ENCODE data around the gene PLEKHM2.

The PLEKHM2 gene

DNA sequence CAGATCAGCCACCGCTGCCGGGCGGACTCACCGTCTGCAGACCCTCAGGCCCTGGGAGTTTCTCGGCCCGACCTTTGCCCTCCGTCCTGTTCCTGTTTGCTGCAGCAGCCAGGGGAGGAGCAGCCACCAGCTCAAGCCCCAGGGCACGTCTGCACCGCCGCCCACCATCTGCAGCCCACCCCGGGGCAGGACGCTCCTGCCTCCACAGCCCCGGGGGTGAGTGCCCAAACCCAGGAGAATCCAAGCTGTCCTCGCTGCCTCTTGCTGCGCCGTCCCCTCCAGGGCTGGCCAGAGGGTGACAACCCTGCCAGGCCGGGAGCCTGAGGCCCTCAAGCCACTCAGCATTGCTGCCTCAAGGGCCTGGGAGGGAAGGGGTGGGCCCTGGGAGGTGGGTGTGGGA is 50.8 kb downstream of the PLEKHM2 start:
- no peak overlapping the region for H3K4me2 ChIP-seq (ENCODE audit: low read length)
- no peak overlapping the region for H3K9ac ChIP-seq (ENCODE audit: low read length)
- H2AFZ ChIP-seq (ENCODE audit: low read depth, low read length) = no peak overlapping the region
- TF ChIP-seq, protein P1, sequence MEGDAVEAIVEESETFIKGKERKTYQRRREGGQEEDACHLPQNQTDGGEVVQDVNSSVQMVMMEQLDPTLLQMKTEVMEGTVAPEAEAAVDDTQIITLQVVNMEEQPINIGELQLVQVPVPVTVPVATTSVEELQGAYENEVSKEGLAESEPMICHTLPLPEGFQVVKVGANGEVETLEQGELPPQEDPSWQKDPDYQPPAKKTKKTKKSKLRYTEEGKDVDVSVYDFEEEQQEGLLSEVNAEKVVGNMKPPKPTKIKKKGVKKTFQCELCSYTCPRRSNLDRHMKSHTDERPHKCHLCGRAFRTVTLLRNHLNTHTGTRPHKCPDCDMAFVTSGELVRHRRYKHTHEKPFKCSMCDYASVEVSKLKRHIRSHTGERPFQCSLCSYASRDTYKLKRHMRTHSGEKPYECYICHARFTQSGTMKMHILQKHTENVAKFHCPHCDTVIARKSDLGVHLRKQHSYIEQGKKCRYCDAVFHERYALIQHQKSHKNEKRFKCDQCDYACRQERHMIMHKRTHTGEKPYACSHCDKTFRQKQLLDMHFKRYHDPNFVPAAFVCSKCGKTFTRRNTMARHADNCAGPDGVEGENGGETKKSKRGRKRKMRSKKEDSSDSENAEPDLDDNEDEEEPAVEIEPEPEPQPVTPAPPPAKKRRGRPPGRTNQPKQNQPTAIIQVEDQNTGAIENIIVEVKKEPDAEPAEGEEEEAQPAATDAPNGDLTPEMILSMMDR (IDR thresholded peaks at IDR 0.05; ENCODE audit: low read depth, low read length) = no peak
- H3K27me3 ChIP-seq (ENCODE audit: low read depth, low read length) = no peaks in the 10 kb centered on the region
- H4K20me1 ChIP-seq (ENCODE audit: insufficient read depth, low read length) = no peaks in the 10 kb centered on the region
- H3K79me2 ChIP-seq (ENCODE audit: low read length) = no peaks in the 10 kb centered on the region
- no peak overlapping the region for H3K27ac ChIP-seq (ENCODE audit: low read length)
- no peak overlapping the region for H3K4me3 ChIP-seq (ENCODE audit: low read length)
- H3K9me3 ChIP-seq (ENCODE audit: insufficient read depth, low read length) = no peaks in the 10 kb centered on the region
- H3K36me3 ChIP-seq (replicated peaks; ENCODE audit: low read depth, low read length) = no peaks in the 10 kb centered on the region
- no peaks in the 10 kb centered on the region for H3K4me1 ChIP-seq (ENCODE audit: low read length)

DNA sequence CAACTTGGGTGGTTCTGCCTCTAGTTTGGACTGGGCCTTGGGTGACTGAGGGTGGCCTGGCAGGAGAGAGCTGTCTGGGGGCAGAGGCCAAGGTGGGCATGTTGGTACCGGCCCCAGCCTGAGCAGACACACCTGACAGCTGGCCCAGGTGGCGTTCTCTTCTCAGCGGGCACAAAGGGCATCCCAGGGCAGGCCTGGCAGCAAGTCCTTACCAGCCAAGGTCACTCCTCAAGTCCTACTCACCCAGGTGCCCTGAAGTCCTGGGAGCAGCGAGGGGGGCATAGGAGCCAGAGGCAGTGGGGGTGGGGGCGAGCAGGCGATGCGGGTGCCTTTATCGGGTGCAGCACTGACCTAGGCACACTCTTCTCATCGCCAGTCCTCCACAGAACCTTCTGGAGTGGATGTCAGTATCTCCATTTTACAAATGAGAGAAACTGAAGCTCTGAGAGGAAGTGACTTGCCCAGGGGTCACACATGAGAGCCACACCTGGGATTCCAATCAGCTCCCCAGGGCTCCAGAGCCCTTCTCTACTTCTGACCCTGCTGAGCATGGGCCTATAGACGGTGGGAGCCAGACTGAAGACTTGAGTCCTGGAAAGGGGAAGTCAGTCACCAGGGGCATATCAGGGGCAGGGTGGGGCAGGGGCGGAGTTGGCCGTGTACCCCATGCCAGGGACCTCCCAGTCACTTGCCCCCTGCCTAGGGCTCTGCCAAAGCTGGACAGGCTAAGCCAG is 51.4 kb downstream of the PLEKHM2 start:
- Histone ChIP-seq H3K36me3 (replicated peaks; ENCODE audit: low read depth, low read length) (no peaks in the 10 kb centered on the region), H3K79me2 (ENCODE audit: low read length) (no peaks in the 10 kb centered on the region), H3K4me2 (ENCODE audit: low read length) (no peak overlapping the region), H3K27me3 (ENCODE audit: low read depth, low read length) (no peaks in the 10 kb centered on the region), H4K20me1 (ENCODE audit: insufficient read depth, low read length) (no peaks in the 10 kb centered on the region), H3K9me3 (ENCODE audit: insufficient read depth, low read length) (no peaks in the 10 kb centered on the region), H2AFZ (ENCODE audit: low read depth, low read length) (no peak overlapping the region), H3K4me3 (ENCODE audit: low read length) (no peak overlapping the region), H3K4me1 (ENCODE audit: low read length) (no peaks in the 10 kb centered on the region), H3K9ac (ENCODE audit: low read length) (no peak overlapping the region), H3K27ac (ENCODE audit: low read length) (no peak overlapping the region)
- TF ChIP-seq EZH2phosphoT487 (IDR thresholded peaks at IDR 0.05; ENCODE audit: low read depth) = no peak
- TF ChIP-seq, protein P1 (IDR thresholded peaks at IDR 0.05; ENCODE audit: low read depth, low read length) = no peak

DNA sequence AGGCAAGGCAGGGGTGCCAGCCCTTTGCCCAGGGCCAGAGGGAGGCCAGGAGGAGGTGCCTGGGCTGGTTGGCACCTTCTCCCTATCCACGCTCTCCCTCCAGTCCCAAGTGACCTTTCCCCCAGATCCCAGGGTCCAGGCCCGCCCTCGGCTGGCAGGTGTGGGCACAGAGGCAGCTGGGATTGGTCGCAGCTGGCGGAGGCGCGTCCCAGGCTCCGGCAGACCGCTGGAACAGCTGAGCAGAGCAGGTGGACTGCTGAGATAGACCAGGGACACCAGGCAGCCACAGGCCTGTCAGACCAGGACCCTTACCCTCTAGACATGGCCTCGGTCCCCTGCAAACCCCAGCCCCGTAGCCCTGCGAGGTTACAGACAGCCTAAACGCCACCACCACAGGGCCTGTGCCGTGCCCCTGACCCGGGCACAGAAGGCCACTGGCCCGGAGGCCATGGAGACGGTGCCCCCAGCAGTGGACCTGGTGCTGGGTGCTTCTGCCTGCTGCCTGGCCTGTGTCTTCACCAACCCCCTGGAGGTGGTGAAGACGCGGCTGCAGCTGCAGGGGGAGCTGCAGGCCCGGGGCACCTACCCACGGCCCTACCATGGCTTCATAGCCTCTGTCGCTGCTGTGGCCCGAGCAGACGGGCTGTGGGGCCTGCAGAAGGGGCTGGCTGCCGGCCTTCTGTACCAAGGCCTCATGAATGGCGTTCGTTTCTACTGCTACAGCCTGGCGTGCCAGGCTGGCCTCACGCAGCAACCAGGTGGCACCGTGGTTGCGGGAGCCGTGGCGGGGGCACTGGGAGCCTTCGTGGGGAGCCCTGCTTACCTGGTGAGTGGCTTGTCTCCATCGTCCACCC is 52.1 kb downstream of the PLEKHM2 start, which contains the start of gene SLC25A34:
Gene SLC25A34, plus strand, starts transcription at position 221 of the 854 bp plus-strand sequence. Its CDS starts 228 bp downstream, at position 449.
- H3K4me1 ChIP-seq (ENCODE audit: low read length) = no peaks in the 10 kb centered on the region
- no peaks in the 10 kb centered on the region for H4K20me1 ChIP-seq (ENCODE audit: insufficient read depth, low read length)
- no peak within 1 kb of the TSS for H2AFZ ChIP-seq (ENCODE audit: low read depth, low read length)
- H3K9me3 ChIP-seq (ENCODE audit: insufficient read depth, low read length) = no peaks in the 10 kb centered on the region
- H3K9ac ChIP-seq (ENCODE audit: low read length) = no peak within 1 kb of the TSS
- TF ChIP-seq, protein P1 (IDR thresholded peaks at IDR 0.05; ENCODE audit: low read depth, low read length) = no peak
- no peak for TF ChIP-seq EZH2phosphoT487 (IDR thresholded peaks at IDR 0.05; ENCODE audit: low read depth)
- H3K4me3 ChIP-seq (ENCODE audit: low read length) = no peak within 1 kb of the TSS
- no peaks in the 10 kb centered on the region for H3K36me3 ChIP-seq (replicated peaks; ENCODE audit: low read depth, low read length)
- H3K27me3 ChIP-seq (ENCODE audit: low read depth, low read length) = no peaks in the 10 kb centered on the region
- H3K79me2 ChIP-seq (ENCODE audit: low read length) = no peaks in the 10 kb centered on the region
- H3K4me2 ChIP-seq (ENCODE audit: low read length) = no peak within 1 kb of the TSS
- no peak within 1 kb of the TSS for H3K27ac ChIP-seq (ENCODE audit: low read length)

DNA sequence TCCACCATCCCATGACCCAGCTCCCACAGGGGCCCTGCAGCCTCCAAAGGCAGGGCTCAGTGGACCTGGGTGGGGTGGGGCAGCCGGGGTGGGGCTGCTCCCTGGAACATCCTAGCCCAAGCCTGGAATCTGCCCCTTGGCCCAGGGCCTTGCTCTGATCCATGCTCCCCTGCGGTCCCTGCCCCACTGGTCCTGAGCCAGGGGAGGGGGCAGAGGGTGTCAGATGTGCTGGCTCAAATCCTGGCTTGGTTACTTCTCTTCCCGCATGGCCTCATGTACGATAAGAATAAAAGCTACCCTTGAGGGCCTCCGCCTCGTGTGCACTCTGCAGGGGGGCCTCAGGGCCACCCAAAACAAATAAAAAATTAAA is 52.8 kb downstream of the PLEKHM2 start:
- Histone ChIP-seq H3K36me3 (replicated peaks; ENCODE audit: low read depth, low read length) (no peaks in the 10 kb centered on the region), H3K4me3 (ENCODE audit: low read length) (no peak overlapping the region), H4K20me1 (ENCODE audit: insufficient read depth, low read length) (no peaks in the 10 kb centered on the region), H3K4me2 (ENCODE audit: low read length) (no peak overlapping the region), H3K27me3 (ENCODE audit: low read depth, low read length) (no peaks in the 10 kb centered on the region), H3K9ac (ENCODE audit: low read length) (no peak overlapping the region), H3K9me3 (ENCODE audit: insufficient read depth, low read length) (no peaks in the 10 kb centered on the region), H3K27ac (ENCODE audit: low read length) (no peak overlapping the region), H3K79me2 (ENCODE audit: low read length) (no peaks in the 10 kb centered on the region), H3K4me1 (ENCODE audit: low read length) (no peaks in the 10 kb centered on the region), H2AFZ (ENCODE audit: low read depth, low read length) (no peak overlapping the region)
- TF ChIP-seq, protein P1 (IDR thresholded peaks at IDR 0.05; ENCODE audit: low read depth, low read length) = no peak
- TF ChIP-seq EZH2phosphoT487 (IDR thresholded peaks at IDR 0.05; ENCODE audit: low read depth) = no peak
